Measurements from ENCODE around the gene PCDH9. TPM values are rescaled to one million over a fixed set of nuclear protein-coding genes. Genes with fewer than 3 reads are reported as not detected.

PCDH9 gene
- total RNA-seq, 1 donor from 2014 or later = 1.9 TPM

DNA sequence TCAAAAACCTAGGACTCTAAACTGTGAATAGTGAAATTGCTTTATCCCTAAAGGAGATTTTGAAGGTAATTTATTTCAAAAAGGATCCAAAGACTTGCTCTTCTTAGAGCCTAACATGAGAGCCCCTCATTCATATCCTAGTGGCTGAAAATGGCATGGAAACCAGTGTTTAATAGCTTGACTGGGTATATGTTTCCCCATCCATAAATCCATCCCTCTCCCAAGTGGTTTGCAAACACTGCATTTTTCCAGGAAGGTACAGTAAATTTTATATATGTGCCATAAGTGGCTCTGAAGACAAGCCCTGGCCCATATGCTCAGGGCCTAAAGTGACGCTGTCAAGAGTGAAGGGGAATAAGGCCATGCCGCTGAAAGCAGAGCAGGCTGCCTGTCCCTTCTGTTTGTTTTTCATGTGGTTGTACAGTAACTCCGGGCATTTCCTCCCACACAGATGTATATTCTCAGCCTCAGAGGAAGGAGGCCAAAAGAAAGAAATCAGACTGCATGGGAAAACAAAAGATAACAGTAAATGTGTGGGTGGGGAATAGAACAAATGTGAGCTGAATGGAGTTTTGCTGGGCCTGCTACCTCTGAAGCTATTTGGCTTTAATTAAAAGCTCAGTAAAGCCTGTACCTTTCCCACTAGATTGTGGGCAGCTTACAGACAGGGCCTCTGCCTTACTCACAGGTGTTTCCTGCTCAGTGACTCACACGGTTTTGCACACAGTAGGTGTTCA is 181.9 kb downstream of the PCDH9 start:
- H3K4me3 Mint-ChIP-seq (ENCODE audit: unreplicated experiment) = no peak overlapping the region
- H3K27me3 Mint-ChIP-seq (ENCODE audit: unreplicated experiment) = no peaks in the 10 kb centered on the region
- H3K4me1 Mint-ChIP-seq (ENCODE audit: unreplicated experiment) = peaks cover 20% of the 10 kb centered on the region
- DNase-seq (ENCODE audit: low spot score) = peak; percentile 5
- no peaks in the 10 kb centered on the region for H3K9me3 Mint-ChIP-seq (ENCODE audit: unreplicated experiment)
- peak overlapping the region; percentile 97 for H3K27ac Mint-ChIP-seq (ENCODE audit: unreplicated experiment)
- TF ChIP-seq, protein P1, sequence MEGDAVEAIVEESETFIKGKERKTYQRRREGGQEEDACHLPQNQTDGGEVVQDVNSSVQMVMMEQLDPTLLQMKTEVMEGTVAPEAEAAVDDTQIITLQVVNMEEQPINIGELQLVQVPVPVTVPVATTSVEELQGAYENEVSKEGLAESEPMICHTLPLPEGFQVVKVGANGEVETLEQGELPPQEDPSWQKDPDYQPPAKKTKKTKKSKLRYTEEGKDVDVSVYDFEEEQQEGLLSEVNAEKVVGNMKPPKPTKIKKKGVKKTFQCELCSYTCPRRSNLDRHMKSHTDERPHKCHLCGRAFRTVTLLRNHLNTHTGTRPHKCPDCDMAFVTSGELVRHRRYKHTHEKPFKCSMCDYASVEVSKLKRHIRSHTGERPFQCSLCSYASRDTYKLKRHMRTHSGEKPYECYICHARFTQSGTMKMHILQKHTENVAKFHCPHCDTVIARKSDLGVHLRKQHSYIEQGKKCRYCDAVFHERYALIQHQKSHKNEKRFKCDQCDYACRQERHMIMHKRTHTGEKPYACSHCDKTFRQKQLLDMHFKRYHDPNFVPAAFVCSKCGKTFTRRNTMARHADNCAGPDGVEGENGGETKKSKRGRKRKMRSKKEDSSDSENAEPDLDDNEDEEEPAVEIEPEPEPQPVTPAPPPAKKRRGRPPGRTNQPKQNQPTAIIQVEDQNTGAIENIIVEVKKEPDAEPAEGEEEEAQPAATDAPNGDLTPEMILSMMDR (IDR thresholded peaks at IDR 0.05; ENCODE audit: unreplicated experiment) = peak; percentile 19
- no peaks in the 10 kb centered on the region for H3K36me3 Mint-ChIP-seq (ENCODE audit: low read depth, unreplicated experiment)

DNA sequence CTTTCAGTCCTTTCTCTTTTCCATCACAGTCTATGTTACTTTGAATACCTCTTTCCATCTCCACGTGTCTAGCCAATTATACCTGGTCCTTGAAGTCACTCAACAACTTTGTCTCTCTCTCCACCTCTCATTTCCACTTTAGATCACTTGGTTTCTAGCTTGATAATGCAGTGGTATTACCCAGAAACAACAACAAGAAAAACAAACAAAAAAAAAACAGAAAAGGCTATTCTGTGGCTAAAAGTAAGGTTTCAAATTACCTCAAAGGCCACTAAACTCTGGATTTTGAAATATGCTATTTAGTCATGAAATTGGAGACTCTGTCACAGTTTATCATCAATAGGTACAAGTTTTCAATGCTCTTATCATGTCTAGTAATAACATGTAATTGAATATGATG is 184.8 kb downstream of the PCDH9 start:
- no peaks in the 10 kb centered on the region for H3K9me3 Mint-ChIP-seq (ENCODE audit: unreplicated experiment)

GRCh38 chr13:67043901-67044300 is 186.2 kb downstream of the PCDH9 start:
- Mint-ChIP-seq H3K4me3 (ENCODE audit: unreplicated experiment) (no peak overlapping the region), H3K9me3 (ENCODE audit: unreplicated experiment) (no peaks in the 10 kb centered on the region), H3K36me3 (ENCODE audit: low read depth, unreplicated experiment) (no peaks in the 10 kb centered on the region), H3K27ac (ENCODE audit: unreplicated experiment) (no peak overlapping the region), H3K4me1 (ENCODE audit: unreplicated experiment) (peaks cover 13% of the 10 kb centered on the region), H3K27me3 (ENCODE audit: unreplicated experiment) (no peaks in the 10 kb centered on the region)
- no peak for DNase-seq (ENCODE audit: low spot score)
- TF ChIP-seq, protein P1 (IDR thresholded peaks at IDR 0.05; ENCODE audit: unreplicated experiment) = no peak

More for the DNA sequence above, 184.8 kb downstream of the PCDH9 start:
- no peaks in the 10 kb centered on the region for H3K27me3 Mint-ChIP-seq (ENCODE audit: unreplicated experiment)
- H3K4me1 Mint-ChIP-seq (ENCODE audit: unreplicated experiment) = peaks cover 19% of the 10 kb centered on the region
- no peak overlapping the region for H3K4me3 Mint-ChIP-seq (ENCODE audit: unreplicated experiment)
- H3K27ac Mint-ChIP-seq (ENCODE audit: unreplicated experiment) = no peak overlapping the region
- no peaks in the 10 kb centered on the region for H3K36me3 Mint-ChIP-seq (ENCODE audit: low read depth, unreplicated experiment)
- TF ChIP-seq, protein P1 (IDR thresholded peaks at IDR 0.05; ENCODE audit: unreplicated experiment) = no peak
- no peak for DNase-seq (ENCODE audit: low spot score)

- no peaks in the 10 kb centered on the region for H3K9me3 Mint-ChIP-seq (ENCODE audit: unreplicated experiment)
- DNase-seq (ENCODE audit: low spot score) = no peak
- TF ChIP-seq, protein P1 (IDR thresholded peaks at IDR 0.05; ENCODE audit: unreplicated experiment) = no peak
- H3K4me3 Mint-ChIP-seq (ENCODE audit: unreplicated experiment) = no peak overlapping the region
- no peak overlapping the region for H3K27ac Mint-ChIP-seq (ENCODE audit: unreplicated experiment)
- no peaks in the 10 kb centered on the region for H3K36me3 Mint-ChIP-seq (ENCODE audit: low read depth, unreplicated experiment)
- H3K4me1 Mint-ChIP-seq (ENCODE audit: unreplicated experiment) = peaks cover 2% of the 10 kb centered on the region
- no peaks in the 10 kb centered on the region for H3K27me3 Mint-ChIP-seq (ENCODE audit: unreplicated experiment)
Measured at GRCh38 chr13:67042556-67042955, 187.6 kb downstream of the PCDH9 start.

DNA sequence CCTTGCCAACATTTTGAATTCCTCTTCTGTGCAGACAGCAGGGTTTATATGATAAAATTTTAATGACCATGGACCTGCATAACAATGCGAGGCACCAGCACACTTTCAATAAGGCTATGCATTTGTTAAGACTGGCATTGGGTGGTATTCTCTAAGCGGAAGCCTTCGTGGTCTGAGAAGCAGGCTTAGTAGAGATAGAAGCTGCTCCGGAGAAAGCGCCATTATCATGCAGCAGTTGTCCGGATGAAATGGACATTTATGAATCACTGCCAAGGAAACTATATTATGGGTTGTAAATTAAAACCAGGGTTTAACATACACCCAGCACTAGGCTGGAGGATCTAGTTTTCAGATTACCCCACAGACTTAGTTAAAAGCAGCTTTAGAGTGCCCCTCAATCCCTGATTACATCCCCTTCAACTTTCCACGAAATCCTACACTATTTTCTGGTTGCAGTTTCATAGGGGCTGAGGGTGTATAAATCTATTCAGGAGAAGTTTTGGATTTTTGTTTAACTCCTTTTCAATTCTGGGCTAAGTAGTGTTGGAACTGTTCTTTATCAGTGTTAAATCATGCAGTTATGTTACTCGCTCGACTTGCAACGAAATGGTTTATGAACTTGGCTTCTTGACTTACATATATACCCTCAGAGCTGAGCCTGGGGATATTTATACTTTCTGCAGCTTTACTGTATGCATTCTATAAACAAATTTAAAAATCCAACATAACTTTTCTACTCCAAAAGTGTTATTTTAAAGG is 193.3 kb downstream of the PCDH9 start:
- H3K36me3 Mint-ChIP-seq (ENCODE audit: low read depth, unreplicated experiment) = no peaks in the 10 kb centered on the region
- DNase-seq (ENCODE audit: low spot score) = no peak
- no peak overlapping the region for H3K4me3 Mint-ChIP-seq (ENCODE audit: unreplicated experiment)
- no peak overlapping the region for H3K27ac Mint-ChIP-seq (ENCODE audit: unreplicated experiment)
- TF ChIP-seq, protein P1 (IDR thresholded peaks at IDR 0.05; ENCODE audit: unreplicated experiment) = no peak
- no peaks in the 10 kb centered on the region for H3K4me1 Mint-ChIP-seq (ENCODE audit: unreplicated experiment)
- H3K27me3 Mint-ChIP-seq (ENCODE audit: unreplicated experiment) = no peaks in the 10 kb centered on the region
- H3K9me3 Mint-ChIP-seq (ENCODE audit: unreplicated experiment) = no peaks in the 10 kb centered on the region

Measured in endothelial cell (in vitro differentiated cells).